Right ventricle myocardium inferior (tissue), 1 donor: ENCODE measurements around the gene CACNA1D. TPM values are rescaled to one million over a fixed set of nuclear protein-coding genes. Genes with fewer than 3 reads are reported as not detected.

Source experiments
- ATAC-seq: fragments of 200-7000 bp; cut with Tn5 transposase; one replicate; pipeline ENCODE4 v1.9.1; 2020; ENCODE audit warnings: mild to moderate bottlenecking, moderate library complexity
- DNase-seq: peaks from one replicate; pipeline ENCODE4 v3.0.0; 2021; ENCODE audit errors: missing footprints
- intact Hi-C: fragments of 100-400 bp; cut with DNase I; formaldehyde crosslinking; loops from one replicate; pipeline ENCODE4 v1.11.0; 2022
- total RNA-seq: library from RNA; stranded (reverse); fragmentation: NEBNext Ultra II Directional; extraction: Animal tissue kit (Norgen Biotek cat#: 25700); gene quantifications from one replicate; pipeline ENCODE4 v1.2.1, GENCODE V29; 2021
- donor health status: DM: no; HTN: yes; CAD: no; lungs with severe emphysema.

Gene CACNA1D
- total RNA-seq, 1 donor from 2014 or later = 1.1 TPM

DNA sequence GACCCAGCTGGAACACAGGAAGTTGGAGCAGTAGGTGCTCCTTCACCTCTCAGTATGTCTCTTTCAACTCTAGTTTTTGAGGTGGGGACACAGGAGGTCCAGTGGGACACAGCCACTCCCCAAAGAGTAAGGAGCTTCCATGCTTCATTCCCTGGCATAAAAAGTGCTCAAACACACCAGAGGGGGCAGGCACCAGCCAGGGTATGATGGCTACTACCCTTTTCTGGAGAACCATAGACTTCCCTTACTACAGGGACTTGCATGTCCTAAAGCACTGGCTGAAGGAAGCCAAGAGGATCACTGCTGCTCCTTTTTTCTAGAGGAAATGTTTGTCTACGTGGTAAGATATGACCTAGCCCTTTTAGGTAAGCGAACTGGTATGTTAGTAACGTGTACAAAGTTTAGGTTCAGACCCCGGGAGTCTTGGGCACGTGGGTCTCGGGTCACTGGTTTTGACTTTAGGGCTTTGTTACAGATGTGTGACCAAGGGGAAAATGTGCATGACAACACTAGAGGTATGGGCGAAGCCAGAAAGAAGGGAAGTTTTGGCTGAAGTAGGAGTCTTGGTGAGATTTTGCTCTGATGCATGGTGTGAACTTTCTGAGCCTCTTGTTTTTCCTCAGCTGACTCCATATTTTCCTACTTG, 363.8 kb downstream of the CACNA1D start:
- intact Hi-C loops = no loop called here
- ATAC-seq (no peak), DNase-seq (no peak)

DNA sequence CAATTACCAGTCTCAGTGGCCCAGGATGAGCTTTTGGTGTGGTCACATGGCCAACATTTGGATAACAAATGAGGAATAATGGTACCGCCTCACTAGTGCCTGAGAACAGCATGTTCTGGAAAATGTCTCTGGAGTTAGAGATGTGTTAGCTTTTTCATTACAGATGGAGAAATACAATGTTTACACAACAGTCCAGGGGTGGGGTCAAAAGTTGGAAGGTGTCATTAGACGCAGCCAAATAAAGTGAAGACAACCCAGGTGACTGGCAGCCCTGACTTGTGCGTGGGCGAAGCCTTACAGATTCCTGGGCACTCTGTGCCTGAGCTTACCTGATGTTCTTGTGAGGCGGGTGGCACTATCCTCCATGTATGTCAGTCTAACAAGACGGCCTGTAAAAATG, 364.8 kb downstream of the CACNA1D start:
- peak; percentile 20 for ATAC-seq
- intact Hi-C loops = no loop called here
- DNase-seq = no peak

DNA sequence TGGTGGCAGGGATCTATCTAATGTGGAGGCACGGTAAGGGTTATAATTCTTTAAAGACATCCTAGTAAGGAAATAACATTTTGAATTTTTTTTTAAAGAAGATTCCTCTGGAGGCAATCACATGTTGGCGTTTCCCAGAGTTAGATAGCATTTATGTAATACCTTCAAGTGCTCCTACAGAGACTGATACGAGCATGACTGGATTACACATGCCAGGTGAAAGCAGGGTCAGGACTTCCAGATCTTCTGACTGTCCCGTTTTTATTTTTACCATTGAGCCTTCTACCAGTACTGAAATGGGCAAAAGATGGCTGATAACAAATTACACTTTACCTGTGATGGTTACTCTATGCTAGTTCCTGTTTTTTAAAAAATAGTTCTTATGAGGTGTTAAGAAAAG, 365.8 kb downstream of the CACNA1D start:
- intact Hi-C loops = no loop called here
- DNase-seq (no peak), ATAC-seq (peak; percentile 54)

GRCh38 chr3:53862241-53862640, 367.8 kb downstream of the CACNA1D start:
- no peak for DNase-seq

DNA sequence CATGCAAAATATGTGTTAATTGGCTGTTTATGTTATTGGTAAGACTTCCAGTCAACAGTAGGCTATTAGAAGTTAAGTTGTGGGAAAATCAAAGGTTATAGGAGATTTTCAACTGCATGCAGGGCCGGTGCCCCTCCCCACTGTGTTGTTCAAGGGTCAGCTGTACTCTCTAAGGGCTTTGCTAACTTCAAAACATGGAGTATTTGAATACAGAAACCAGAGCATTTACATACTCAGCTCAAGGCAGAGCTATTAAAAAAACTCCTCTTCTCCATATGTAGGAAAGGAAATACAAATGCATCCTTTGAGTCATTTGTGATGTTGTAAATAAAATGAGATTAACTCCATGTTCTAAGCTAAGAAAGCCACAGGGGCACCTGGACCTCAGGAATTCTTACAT, 368.7 kb downstream of the CACNA1D start:
- intact Hi-C loops = no loop called here
- ATAC-seq = no peak
- DNase-seq = no peak

More at GRCh38 chr3:53862241-53862640, 367.8 kb downstream of the CACNA1D start:
- ATAC-seq = no peak
- intact Hi-C loops = no loop called here

Other genes starting within 250 kb of the CACNA1D start
- gene TKT, start 238.6 kb upstream of the CACNA1D start, total RNA-seq = 48.1 TPM
- gene DCP1A, start 147.1 kb upstream of the CACNA1D start, total RNA-seq = 17.7 TPM